ENCODE measurements around the gene GPN3. TPM values are rescaled to one million over a fixed set of nuclear protein-coding genes. Genes with fewer than 3 reads are reported as not detected.
"Not testable (repeated sequence)": the region's sequence is repeated elsewhere in the genome, so short reads cannot be mapped to it uniquely, and the experiment has no call there.

Gene GPN3
- total RNA-seq, 2 donors from 2014 or later, result 34.9 to 39.9 TPM

GRCh38 chr12:110465765-110466164, 2.3 kb downstream of the GPN3 start:
- Mint-ChIP-seq H3K36me3 (peaks cover 14% of the 10 kb centered on the region), H3K4me1 (ENCODE audit: low read depth in 2 of 2) (peaks cover 29 to 30% of the 10 kb centered on the region in 2 donors)
- H3K27ac Mint-ChIP-seq; H3K27me3 Mint-ChIP-seq; H3K4me3 Mint-ChIP-seq; H3K9me3 Mint-ChIP-seq; DNase-seq (ENCODE audit: low spot score); ATAC-seq: not testable (repeated sequence)

- no peak for DNase-seq (ENCODE audit: low spot score)
- no peak for ATAC-seq
- Mint-ChIP-seq H3K36me3 (peaks cover 14% of the 10 kb centered on the region), H3K9me3 (no peaks in the 10 kb centered on the region), H3K27me3 (no peaks in the 10 kb centered on the region), H3K4me1 (ENCODE audit: low read depth in 2 of 2) (peaks cover 27 to 30% of the 10 kb centered on the region in 2 donors), H3K27ac (no peak overlapping the region), H3K4me3 (no peak overlapping the region)
Measured at GRCh38 chr12:110465024-110465423, 3.0 kb downstream of the GPN3 start.

GRCh38 chr12:110461189-110461588, 6.9 kb downstream of the GPN3 start:
- peaks cover 6 to 11% of the 10 kb centered on the region in 2 donors for H3K4me1 Mint-ChIP-seq (ENCODE audit: low read depth in 2 of 2)
- not testable (repeated sequence) for DNase-seq (ENCODE audit: low spot score); H3K27me3 Mint-ChIP-seq; ATAC-seq; H3K4me3 Mint-ChIP-seq; H3K27ac Mint-ChIP-seq; H3K36me3 Mint-ChIP-seq; H3K9me3 Mint-ChIP-seq

GRCh38 chr12:110458756-110459155, 9.3 kb downstream of the GPN3 start:
- H3K4me3 Mint-ChIP-seq, result no peak overlapping the region
- no peaks in the 10 kb centered on the region for H3K27me3 Mint-ChIP-seq
- ATAC-seq (no peak), DNase-seq (ENCODE audit: low spot score) (no peak)
- no peak overlapping the region for H3K27ac Mint-ChIP-seq
- peaks cover 6 to 7% of the 10 kb centered on the region in 2 donors for H3K4me1 Mint-ChIP-seq (ENCODE audit: low read depth in 2 of 2)
- H3K9me3 Mint-ChIP-seq, result no peaks in the 10 kb centered on the region
- H3K36me3 Mint-ChIP-seq, result peaks cover 5% of the 10 kb centered on the region

- Mint-ChIP-seq H3K9me3 (no peaks in the 10 kb centered on the region), H3K27me3 (no peaks in the 10 kb centered on the region), H3K36me3 (peaks cover 11% of the 10 kb centered on the region), H3K4me3 (no peak overlapping the region), H3K27ac (peak overlapping the region in 1 of 2 donors; percentile 35), H3K4me1 (ENCODE audit: low read depth in 2 of 2) (peaks cover 17 to 21% of the 10 kb centered on the region in 2 donors)
- DNase-seq (ENCODE audit: low spot score), result no peak
- ATAC-seq, result no peak
Measured at GRCh38 chr12:110453569-110454296, 14.3 kb downstream of the GPN3 start.

- H3K4me1 Mint-ChIP-seq (ENCODE audit: low read depth in 2 of 2), result peaks cover 26 to 30% of the 10 kb centered on the region in 2 donors
- no peak for DNase-seq (ENCODE audit: low spot score)
- no peaks in the 10 kb centered on the region for H3K9me3 Mint-ChIP-seq
- peaks cover 18% of the 10 kb centered on the region for H3K36me3 Mint-ChIP-seq
- no peaks in the 10 kb centered on the region for H3K27me3 Mint-ChIP-seq
- H3K27ac Mint-ChIP-seq, result peak overlapping the region; percentile 98 to 99
- peak overlapping the region; percentile 98 for H3K4me3 Mint-ChIP-seq
- ATAC-seq, result no peak
Measured at GRCh38 chr12:110451263-110451662, 16.8 kb downstream of the GPN3 start.

- peak; percentile 96 for DNase-seq (ENCODE audit: low spot score)
- Mint-ChIP-seq H3K36me3 (peaks cover 23% of the 10 kb centered on the region), H3K4me1 (ENCODE audit: low read depth in 2 of 2) (peaks cover 31 to 36% of the 10 kb centered on the region in 2 donors), H3K27me3 (no peaks in the 10 kb centered on the region), H3K27ac (peak within 1 kb of the TSS; percentile 98 to 99), H3K9me3 (no peaks in the 10 kb centered on the region), H3K4me3 (peak within 1 kb of the TSS; percentile 98)
- peak; percentile 99 to 100 for ATAC-seq
Measured at GRCh38 chr12:110449799-110450497, 18.1 kb downstream of the GPN3 start, which contains the start of gene ARPC3. ARPC3 (minus strand) TSS chr12:110450337; CDS start chr12:110450260, 77 bp downstream.

GRCh38 chr12:110444455-110444854, 23.6 kb downstream of the GPN3 start:
- ATAC-seq, result no peak
- DNase-seq (ENCODE audit: low spot score), result no peak
- Mint-ChIP-seq H3K4me1 (ENCODE audit: low read depth in 2 of 2) (peaks cover 27% of the 10 kb centered on the region in 2 donors), H3K27me3 (no peaks in the 10 kb centered on the region), H3K27ac (peak overlapping the region in 1 of 2 donors; percentile 62), H3K4me3 (no peak overlapping the region), H3K36me3 (peaks cover 18% of the 10 kb centered on the region), H3K9me3 (no peaks in the 10 kb centered on the region)

- ATAC-seq (no peak), DNase-seq (ENCODE audit: low spot score) (no peak)
- Mint-ChIP-seq H3K36me3 (peaks cover 22% of the 10 kb centered on the region), H3K27me3 (no peaks in the 10 kb centered on the region), H3K9me3 (no peaks in the 10 kb centered on the region), H3K4me3 (no peak overlapping the region), H3K27ac (no peak overlapping the region), H3K4me1 (ENCODE audit: low read depth in 2 of 2) (peaks cover 0 to 3% of the 10 kb centered on the region in 2 donors)
Measured at GRCh38 chr12:110436231-110436630, 31.8 kb downstream of the GPN3 start.

- H3K27me3 Mint-ChIP-seq, result no peaks in the 10 kb centered on the region
- peak in 1 of 2 donors; percentile 55 for ATAC-seq
- H3K4me1 Mint-ChIP-seq (ENCODE audit: low read depth in 2 of 2), result peaks cover 0 to 3% of the 10 kb centered on the region in 2 donors
- no peak for DNase-seq (ENCODE audit: low spot score)
- peak overlapping the region; percentile 99 for H3K4me3 Mint-ChIP-seq
- peaks cover 22% of the 10 kb centered on the region for H3K36me3 Mint-ChIP-seq
- no peaks in the 10 kb centered on the region for H3K9me3 Mint-ChIP-seq
- H3K27ac Mint-ChIP-seq, result peak overlapping the region; percentile 95 to 99
Measured at GRCh38 chr12:110431957-110432587, 36.0 kb downstream of the GPN3 start.

- DNase-seq (ENCODE audit: low spot score); H3K36me3 Mint-ChIP-seq; H3K27me3 Mint-ChIP-seq; H3K4me1 Mint-ChIP-seq (ENCODE audit: low read depth in 2 of 2); H3K27ac Mint-ChIP-seq; H3K4me3 Mint-ChIP-seq; ATAC-seq; H3K9me3 Mint-ChIP-seq: not testable (repeated sequence)
Measured at GRCh38 chr12:110429676-110430075, 38.4 kb downstream of the GPN3 start.

- H3K4me3 Mint-ChIP-seq, result no peak overlapping the region
- peaks cover 6% of the 10 kb centered on the region in 2 donors for H3K27me3 Mint-ChIP-seq
- no peaks in the 10 kb centered on the region for H3K9me3 Mint-ChIP-seq
- H3K36me3 Mint-ChIP-seq, result no peaks in the 10 kb centered on the region
- ATAC-seq (no peak), DNase-seq (ENCODE audit: low spot score) (no peak)
- H3K4me1 Mint-ChIP-seq (ENCODE audit: low read depth in 2 of 2), result peaks cover 0 to under 1% of the 10 kb centered on the region in 2 donors
- H3K27ac Mint-ChIP-seq, result no peak overlapping the region
Measured at GRCh38 chr12:110426406-110426805, 41.7 kb downstream of the GPN3 start.

GRCh38 chr12:110424237-110424636, 43.8 kb downstream of the GPN3 start:
- H3K27me3 Mint-ChIP-seq, result peaks cover 6% of the 10 kb centered on the region in 2 donors
- no peaks in the 10 kb centered on the region for H3K4me1 Mint-ChIP-seq (ENCODE audit: low read depth in 2 of 2)
- H3K36me3 Mint-ChIP-seq, result no peaks in the 10 kb centered on the region
- ATAC-seq, result no peak
- no peak overlapping the region for H3K4me3 Mint-ChIP-seq
- H3K27ac Mint-ChIP-seq, result no peak overlapping the region
- no peaks in the 10 kb centered on the region for H3K9me3 Mint-ChIP-seq
- DNase-seq (ENCODE audit: low spot score), result no peak

GRCh38 chr12:110421701-110422100, 46.4 kb downstream of the GPN3 start:
- no peaks in the 10 kb centered on the region for H3K4me1 Mint-ChIP-seq (ENCODE audit: low read depth in 2 of 2)
- H3K27ac Mint-ChIP-seq, result no peak overlapping the region
- no peaks in the 10 kb centered on the region for H3K36me3 Mint-ChIP-seq
- no peaks in the 10 kb centered on the region for H3K9me3 Mint-ChIP-seq
- DNase-seq (ENCODE audit: low spot score), result no peak
- H3K4me3 Mint-ChIP-seq, result no peak overlapping the region
- H3K27me3 Mint-ChIP-seq, result peaks cover 6% of the 10 kb centered on the region in 2 donors
- no peak for ATAC-seq

Measured in natural killer cell treated with Interleukin-12 subunit alpha and Interleukin-12 subunit beta and Interleukin-15 and Interleukin-18, amount 100 ng/mL, for 72 hours (primary cell).